Measurements from ENCODE around the gene ADAMTSL1.

The ADAMTSL1 gene

DNA sequence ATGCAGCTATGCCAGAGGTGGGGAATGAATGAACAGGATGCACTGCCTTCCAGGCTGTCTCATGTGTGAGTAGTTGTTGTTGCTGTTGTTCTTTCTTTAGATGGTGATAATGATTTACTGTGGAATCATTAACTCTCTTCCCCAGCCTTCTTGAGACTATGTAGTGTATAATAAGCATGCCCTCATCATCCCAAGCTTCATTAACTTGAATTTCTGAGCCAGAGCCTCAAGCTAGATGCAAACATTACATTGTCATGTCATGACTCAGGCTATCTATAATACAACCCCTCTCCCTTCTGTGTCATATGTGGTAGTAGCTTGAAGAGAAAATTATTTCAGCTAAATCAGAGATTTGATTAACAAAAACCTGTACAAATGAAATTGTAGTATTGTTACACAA is 10.0 kb upstream of the ADAMTSL1 start:
- ATAC-seq = no peak

DNA sequence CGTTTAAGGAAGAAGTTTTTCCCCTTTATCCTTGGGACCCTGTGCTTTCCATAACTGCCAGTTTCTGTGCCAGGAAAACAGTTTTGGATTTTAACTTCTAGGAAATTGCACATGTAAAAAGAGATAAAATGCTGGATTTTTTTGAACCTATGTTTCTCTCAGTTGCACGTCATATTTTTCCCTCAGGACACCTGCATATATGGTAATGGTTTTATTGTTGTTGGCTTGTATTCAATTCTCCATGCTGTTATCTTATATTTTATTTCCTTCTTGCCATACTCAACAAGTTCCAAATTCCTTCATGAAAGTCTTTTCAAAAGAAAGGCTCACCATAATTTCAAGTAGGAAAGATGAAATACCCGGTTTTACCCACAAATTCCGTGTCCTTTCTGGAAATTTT is 7.9 kb upstream of the ADAMTSL1 start:
- ATAC-seq = no peak

DNA sequence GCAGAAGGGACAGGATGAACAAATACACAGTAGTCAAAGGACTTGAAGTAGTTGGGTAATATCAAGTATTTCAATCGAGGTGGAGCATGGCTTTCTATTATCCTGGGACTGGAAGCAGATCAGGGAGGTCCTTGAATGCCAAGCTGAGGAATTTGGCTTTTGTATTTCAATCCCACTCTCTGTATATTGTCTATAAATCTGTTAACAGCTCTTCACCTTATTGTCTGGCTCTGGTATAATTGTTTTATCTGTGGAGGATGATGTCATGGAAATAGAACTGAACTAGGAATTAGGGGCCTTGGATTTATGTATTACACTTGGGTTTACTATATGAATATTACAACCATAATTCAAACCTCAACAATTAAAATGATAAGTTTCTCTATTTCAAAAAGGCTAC is 6.3 kb upstream of the ADAMTSL1 start:
- ATAC-seq = no peak

DNA sequence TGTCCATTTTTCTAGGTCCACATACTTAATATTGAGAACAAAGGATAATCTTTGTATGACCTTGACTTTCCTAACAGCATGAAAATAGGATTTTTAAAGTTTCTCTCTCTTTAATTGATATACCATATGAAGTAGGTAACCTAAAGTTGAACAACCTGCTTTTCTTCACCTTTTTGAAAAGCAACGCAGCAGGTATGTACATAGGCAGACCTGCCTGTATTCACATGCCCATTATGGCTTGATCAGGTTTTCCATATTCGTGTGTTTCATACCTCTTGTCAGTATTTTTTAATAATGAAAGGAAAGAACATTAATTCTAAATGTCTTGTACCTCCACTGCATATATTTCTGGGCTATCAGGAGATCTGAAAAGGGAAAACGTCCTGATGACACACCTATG is 1.5 kb upstream of the ADAMTSL1 start:
- ATAC-seq = no peak

DNA sequence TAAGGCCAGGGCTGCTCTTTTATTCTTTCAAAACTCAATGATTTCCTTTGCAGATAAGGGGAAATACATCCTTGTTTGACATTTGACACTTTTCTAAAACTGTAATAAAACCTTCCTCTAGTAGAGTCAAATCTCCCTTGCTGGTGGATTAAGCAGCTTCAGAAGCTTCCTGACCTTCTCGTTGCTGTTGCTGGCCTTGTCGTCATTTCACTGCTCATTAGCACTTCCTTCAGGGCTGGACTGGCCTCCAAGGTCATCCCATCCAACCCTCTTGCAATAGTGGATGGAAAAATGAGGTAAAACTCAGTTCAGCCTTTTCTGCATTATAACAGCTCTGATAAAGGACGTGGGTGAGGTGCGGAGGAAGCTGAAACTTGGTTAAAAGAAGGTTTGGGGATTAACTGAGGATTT is 1.1 kb upstream of the ADAMTSL1 start:
- ATAC-seq = no peak

DNA sequence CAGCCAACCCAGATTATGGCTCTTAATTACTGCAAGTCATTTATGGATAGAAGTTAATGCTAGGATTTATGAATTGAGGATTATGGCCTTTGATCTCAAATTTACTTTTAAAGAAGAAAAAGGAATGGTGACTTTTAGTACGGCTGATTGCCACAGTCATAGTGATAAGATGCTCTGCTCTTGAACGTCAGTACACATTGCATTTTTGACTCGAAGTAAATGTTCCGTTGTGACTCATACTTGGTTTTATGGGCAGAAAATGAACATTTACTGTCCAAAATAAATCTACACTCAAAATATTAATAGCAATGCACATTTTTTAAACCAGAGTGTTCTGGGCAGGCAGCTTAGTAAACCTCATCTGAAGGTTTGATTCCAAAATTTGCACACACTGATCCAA is 830 bp downstream of the ADAMTSL1 start:
- no peak for ATAC-seq

DNA sequence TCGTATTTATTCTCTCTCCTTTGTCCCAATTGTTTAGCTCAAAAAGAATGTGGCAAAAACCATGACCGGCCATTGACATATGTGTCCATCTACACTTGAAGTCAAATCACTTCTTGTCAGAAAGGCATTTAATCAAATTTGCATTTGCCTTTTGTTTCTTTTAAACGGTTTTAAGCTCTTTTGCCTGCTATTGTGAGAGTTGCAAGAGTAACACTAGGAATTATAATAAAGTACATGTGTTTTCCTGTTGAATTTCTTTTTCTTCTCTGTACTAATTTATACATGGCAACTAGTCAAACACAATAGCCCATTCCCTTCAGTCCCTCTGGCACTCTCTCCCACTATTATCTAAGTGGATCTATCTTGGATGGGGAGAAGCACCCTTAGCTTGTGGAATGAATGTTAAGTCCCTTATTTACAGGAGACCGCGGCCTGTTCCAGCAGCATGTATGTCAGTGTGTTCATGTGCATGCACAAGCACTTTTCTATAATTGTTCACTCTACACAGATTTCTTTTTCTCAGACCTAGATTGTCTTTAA is 3.2 kb downstream of the ADAMTSL1 start:
- ATAC-seq = no peak

DNA sequence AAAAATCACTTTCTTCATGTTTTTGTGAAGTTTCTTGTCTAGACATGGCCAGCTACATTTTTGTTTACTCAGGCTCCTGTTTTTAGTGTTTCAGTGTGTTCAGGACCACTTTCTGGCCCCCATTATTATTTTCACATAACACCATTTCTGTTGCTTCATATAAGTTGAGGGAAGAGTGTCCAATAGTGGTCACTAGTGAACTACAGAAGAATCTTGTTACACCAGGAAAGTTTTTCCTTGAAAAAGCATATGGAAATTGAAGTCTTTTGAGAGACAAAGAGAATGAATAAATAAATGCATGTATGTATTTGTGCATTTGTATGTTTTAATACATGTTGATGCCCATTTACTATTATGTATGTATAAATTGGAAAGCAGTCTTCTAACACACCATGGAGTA is 3.8 kb downstream of the ADAMTSL1 start:
- no peak for ATAC-seq

DNA sequence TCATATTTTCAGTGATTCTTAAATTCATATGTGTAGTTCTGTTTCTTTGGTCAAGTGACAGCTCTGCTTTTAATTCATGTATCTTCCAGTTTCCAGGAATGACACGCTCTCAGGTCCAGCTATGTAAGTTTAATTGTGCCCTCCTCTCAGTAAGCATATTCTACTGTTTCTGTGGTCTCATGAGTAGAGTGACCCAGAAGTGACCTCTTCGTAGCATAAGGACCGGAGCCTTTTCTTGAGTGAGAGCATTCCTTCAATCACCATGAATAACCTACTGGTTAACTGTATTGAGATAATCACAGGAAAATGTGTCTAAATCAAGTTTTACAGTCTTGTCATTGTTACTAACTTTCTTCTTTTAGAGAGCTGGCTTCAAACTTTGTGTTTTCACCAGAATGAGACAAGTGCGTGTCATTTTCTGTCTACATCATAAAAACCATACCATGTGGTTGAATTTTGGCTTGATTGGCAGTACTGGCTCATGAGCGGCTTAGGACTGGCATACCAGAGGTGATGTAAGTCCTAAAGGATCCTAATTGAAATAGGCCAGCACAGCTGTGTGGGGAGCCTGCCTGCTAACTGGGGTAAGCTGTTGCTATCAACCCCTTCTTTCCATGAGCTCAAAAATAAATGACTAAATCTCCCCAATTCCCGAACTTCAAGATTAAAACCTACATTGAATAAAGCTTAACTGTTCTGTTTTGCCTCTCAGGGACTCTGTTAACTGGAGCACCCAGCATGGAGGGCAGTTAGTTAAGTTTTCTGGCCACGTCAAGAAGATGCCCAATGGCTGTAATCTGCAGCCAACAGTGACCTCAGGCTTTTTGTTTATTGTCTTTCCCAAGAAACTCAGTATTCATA is 4.8 kb downstream of the ADAMTSL1 start:
- ATAC-seq = no peak

DNA sequence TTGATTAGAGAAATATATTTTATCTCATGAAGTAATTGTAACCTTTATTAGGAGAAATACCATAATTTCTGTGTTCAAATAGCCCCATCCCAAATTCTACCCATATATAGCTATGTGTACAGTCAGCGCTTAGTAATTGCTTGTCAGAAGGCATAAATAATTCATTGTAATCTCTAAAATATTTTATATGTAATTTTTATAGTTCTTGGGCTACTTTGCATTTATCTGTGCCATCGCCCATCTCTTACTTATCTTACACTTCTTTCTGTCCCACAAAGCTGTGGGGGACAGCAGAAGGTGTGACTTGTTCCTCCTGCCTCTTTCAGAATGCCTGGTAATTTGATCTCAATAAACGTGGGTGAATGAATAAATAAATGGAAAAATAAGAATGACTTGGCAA is 5.5 kb downstream of the ADAMTSL1 start:
- ATAC-seq = no peak

DNA sequence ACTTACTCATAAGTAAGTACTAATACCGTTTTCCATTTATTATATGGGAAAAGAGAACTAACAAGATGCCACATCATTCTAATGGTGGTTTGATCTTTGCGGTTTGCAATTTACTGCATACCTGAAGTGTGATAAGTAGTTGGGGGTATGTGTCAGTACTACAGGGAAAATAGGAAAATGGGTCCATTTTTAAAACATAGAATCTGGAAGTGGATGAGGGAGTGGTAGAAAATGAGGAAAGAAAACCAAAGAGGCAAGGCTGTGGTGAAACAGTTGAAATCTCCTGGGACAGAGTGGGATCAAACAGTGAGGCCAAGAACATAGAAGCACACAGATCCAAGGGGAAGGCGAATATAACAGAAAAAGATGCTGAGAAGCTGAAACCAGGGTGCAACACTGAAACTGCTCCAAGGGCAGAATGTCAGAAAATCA is 6.7 kb downstream of the ADAMTSL1 start:
- no peak for ATAC-seq

DNA sequence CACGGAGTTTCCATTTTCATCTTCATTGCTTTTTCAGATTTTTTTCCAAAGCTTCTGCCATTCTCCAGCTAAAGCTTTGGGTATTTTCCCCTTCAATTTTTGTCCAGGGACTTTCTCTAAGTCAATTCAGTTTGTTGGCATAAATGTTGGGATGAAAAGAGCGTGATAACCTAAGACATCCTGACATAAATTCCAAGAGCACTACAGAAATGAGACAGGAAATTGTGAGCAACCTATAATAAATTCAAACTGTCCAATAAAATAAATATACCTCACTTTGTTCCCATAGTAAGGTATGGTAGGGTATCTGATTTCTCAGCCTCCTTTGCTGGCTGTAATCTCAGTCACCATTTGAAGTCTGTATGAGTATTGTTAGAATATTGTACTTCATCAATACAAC is 8.4 kb downstream of the ADAMTSL1 start:
- no peak for ATAC-seq

DNA sequence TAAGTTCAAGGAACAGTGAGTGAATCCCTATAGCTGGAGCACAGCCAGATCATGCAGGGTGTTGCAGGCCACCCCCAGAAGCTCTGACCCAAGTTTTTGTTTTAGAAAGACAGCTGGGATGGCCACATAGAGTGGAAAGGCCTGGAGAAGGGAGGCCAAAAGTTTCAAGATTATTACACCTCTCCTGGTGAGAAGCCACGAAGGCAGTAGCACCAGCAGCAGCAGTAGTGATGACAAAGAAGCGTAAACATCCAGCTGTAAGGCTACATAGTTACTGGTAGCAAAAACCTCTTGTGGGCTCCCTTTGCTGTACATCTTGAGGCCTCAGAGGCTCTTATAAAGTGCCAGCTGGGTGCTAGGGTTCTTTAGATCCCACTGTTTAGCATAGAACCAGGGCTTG is 11.8 kb downstream of the ADAMTSL1 start:
- ATAC-seq = no peak

DNA sequence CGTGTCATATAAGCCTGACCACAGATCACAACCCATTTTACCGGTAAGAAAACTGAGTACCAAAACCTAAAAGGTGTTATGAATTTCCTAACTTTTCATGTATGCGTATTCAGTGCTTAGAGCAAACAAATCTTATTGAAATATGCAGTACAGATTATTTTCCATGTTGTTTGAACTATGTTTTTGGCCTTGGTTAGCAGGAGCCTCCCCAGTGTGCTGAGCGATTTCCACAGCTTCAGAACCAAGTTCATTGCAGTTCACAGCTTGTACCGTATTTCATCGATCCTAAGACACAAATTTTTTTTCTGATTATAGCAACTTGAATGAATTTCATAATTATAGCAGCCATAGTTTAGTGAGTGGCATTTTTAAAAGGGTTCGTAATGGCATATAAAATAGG is 13.7 kb downstream of the ADAMTSL1 start:
- ATAC-seq = no peak

DNA sequence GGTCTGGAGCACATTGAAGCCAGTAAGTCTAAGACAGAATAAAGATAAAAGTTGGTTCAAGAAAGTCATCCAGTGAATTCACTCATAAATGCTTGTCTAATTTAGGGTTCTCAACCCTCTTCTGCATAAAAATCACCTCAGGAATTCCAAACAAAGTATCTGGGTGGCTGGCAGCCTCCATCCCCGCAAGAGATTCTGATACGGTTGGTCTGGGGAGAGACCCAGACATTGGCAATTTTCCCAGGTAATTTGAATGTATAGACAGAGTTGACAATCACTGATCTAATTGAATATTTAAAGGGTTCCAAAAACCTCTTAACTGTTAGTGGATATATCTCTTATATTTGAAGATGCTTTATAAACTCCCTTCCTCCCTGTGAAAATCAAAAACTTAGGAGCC is 14.9 kb downstream of the ADAMTSL1 start:
- ATAC-seq = no peak

DNA sequence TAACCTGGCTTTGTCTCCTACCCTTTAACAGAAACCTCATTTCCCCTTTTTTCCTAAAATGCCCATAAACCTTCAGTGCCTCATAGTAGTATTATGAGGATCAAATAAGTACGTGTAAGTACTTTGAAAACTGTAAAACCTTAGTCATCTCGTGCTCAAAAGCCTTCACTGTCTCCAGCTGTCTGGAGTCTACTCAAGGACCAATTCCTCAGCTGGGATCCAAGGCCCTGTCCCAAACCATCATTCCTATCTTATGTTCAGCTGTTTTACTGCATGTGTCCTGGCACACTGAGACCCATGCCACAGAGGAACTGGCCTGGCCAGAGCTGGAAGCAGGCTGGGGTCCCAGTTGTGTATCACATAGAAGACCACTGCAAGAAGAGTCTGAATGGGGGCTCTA is 15.9 kb downstream of the ADAMTSL1 start:
- ATAC-seq = no peak

DNA sequence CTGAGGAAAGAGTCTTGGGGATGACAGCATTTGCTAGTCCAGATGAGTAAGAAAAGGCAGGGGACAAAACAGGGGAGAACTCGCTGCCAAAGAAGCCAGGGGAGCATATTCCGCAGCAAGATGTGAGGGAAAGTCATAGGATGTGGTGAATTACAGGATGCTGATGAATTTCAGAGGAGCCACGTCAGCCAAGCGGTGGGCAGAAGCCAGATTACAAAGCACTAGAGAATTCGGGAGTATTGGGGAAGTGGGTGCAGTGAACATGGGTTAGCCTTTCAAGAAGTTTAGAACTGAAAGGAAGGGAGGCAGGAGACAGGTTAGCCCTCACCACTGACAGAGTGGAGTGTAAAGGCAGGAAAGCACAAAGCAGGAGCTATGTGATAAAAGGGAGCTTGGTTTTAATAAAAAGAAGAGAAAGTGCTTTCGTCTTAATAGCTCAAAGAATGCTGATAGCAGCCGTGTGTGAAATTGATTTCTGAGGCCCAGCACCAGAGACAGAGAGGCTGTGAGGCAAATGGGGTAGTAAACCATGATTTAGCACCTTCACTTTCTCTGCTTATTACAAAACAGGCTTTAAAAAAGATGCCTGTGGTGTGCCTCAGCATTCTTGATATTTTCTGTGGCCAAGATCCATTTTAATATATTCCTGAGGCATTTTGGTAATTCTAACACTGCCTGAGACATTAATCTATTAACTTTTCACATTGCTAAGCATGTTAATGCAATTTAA is 16.9 kb downstream of the ADAMTSL1 start:
- no peak for ATAC-seq

DNA sequence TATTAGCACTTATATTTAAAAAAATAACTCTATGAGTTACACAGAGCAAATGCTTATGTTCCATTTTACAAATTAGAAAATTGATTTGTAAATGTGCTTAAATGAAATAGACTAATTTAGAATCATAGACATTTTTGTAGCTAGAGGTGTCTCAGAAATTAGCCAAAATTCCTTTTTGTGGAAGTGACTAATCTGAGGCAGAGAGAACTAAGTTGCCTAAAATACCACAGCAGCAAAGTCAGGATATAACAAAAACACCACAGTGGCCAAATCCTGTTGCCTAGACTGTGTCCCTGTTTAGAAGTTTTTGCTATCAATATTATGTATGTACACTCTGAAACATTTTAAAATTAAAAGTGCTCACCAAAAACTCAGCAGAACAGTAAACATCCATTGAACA is 18.7 kb downstream of the ADAMTSL1 start:
- ATAC-seq = no peak

DNA sequence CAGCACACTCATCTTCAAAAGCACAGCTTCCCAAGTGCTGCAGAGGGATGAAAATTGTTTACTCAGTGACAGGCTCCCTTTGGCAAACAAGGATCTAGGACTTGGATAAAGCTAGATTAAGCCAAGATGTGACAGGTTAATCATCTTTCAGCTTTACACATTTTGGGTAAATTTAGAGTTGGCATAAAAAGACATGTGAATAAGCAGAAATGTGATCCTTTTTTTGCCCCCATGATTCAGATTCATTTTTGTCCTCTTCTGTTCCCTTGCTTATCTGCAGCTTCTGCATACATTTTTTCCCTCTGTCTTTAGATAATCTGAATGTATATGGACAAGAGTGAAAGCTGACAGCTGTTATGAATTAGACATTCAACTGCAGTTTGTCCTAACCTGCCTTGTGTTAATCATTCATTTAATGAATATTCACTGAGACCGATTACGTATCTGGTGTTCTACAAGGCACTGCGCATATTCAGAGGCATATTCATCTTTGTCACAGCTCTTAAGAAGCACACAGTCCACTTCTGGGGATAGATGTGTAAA is 19.6 kb downstream of the ADAMTSL1 start:
- ATAC-seq = no peak

DNA sequence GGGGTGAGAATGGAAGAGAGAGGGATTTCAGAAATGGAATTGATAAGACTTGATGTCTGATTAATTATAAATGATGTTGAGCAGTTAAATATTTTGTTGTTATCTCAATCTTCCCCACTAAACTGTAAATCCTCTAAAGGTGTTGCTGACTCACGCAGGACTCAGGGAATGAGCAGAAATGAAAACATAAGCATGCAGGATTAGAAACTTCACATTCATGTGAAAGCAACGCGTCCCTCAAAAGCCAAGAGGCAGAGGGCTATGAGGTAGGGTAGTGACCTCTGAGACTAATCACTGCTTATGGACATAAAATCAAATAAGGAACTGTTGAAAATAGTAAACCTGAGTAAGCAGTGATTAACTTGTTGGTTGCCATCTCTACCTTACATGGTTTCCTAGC is 21.1 kb downstream of the ADAMTSL1 start:
- ATAC-seq = no peak

DNA sequence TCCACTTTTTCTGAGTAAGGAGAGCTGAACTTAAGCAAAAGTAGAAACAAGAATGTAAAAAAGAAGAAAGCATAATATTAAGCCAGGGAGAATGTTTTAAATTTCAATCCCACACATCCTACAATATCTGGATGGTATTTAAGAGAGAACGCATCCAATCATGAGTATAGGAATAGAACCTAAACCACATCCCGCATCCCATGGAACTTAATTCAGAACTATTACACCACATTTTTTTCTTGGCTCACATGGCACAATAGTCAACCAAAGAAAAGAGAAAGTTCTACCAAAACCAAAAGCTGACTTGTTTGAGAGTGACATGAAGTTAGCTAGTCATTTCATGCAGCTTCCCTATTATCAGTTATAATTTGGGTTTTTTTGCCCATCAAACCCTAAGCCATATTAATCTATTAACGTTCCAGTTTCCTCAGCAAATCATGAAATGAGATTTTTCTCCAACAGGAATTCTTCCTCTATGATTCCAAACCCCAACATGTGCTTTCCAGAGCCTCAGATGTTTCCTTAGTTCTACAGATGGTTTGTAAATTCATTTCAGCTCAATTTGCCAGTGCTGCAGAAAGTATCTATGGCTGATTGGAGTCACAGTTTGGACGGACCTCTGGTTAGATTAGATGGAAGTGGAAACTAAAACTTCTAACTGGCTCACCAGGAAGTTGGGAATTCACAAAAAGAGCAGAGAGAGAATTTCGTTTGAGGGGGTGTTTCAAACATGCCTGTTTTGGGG is 22.5 kb downstream of the ADAMTSL1 start:
- ATAC-seq = no peak

DNA sequence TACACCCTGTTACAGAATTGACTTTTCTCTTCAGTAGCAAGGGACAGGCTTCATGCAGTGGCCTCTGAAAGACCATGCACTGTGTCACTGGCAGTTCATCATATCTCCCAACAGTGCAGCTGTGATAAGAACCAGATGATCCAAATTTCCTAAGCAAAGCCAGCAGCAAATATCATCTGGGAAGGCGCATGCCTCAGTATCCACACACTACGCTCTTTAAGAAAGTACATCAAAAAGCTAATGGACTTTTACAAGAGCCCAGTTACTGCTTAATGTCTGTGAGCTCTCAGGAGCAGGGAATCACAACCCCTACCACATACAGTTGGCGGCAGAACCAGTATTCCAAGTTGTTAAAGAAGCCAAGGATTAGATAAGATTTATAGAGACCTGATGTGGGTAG is 25.1 kb downstream of the ADAMTSL1 start:
- no peak for ATAC-seq

DNA sequence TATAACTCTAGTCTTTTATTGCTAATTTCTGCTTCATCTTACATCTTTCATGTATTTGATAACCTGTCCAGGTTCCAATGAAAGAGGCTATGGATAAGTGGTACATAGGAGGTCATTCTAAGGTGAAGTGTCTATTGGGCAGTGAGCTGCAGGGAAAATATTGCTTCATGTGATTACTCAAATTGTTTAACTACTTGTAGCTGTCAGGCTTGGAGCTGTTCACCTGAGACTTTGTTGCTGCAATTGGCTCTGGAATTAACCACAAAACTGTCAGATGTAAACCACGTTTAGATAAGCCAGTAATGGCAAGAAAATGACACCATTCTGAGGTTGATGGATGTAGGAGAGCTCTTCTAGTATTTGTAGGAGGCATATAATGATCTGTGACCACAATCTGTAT is 26.0 kb downstream of the ADAMTSL1 start:
- ATAC-seq = no peak
